Measurements from ENCODE around the gene PRSS3.
A peak's percentile ranks its signal among the peaks of the same experiment; 100 is the strongest.
"Not testable (repeated sequence)": the region's sequence is repeated elsewhere in the genome, so short reads cannot be mapped to it uniquely, and the experiment has no call there.

PRSS3 gene

GRCh38 chr9:33808979-33809322 lies 13.6 kb downstream of the PRSS3 start:
- not testable (repeated sequence) for H3K4me3 ChIP-seq (replicated peaks; ENCODE audit: low read depth, low read length); DNase-seq (ENCODE audit: extremely low read depth, insufficient read length); H3K27me3 ChIP-seq (replicated peaks; ENCODE audit: control insufficient read depth, insufficient read depth, low read length); H3K36me3 ChIP-seq (ENCODE audit: control insufficient read depth, insufficient read depth, low read length)

GRCh38 chr9:33809506-33809905 lies 14.1 kb downstream of the PRSS3 start:
- H3K36me3 ChIP-seq (ENCODE audit: control insufficient read depth, insufficient read depth, low read length), result no peaks in the 10 kb centered on the region
- no peak for DNase-seq (ENCODE audit: extremely low read depth, insufficient read length)
- H3K4me3 ChIP-seq (replicated peaks; ENCODE audit: low read depth, low read length), result no peak overlapping the region
- no peak for TF ChIP-seq CTCF (IDR thresholded peaks at IDR 0.05; ENCODE audit: insufficient read depth, low read length, poor library complexity, severe bottlenecking)
- H3K27me3 ChIP-seq (replicated peaks; ENCODE audit: control insufficient read depth, insufficient read depth, low read length), result no peaks in the 10 kb centered on the region

- Histone ChIP-seq H3K36me3 (ENCODE audit: control insufficient read depth, insufficient read depth, low read length) (no peaks in the 10 kb centered on the region), H3K4me3 (replicated peaks; ENCODE audit: low read depth, low read length) (no peak overlapping the region), H3K27me3 (replicated peaks; ENCODE audit: control insufficient read depth, insufficient read depth, low read length) (no peaks in the 10 kb centered on the region)
- TF ChIP-seq CTCF (IDR thresholded peaks at IDR 0.05; ENCODE audit: insufficient read depth, low read length, poor library complexity, severe bottlenecking), result peak; percentile 56
- peak; percentile 39 for DNase-seq (ENCODE audit: extremely low read depth, insufficient read length)
These were observed 18.6 kb downstream of the PRSS3 start for GRCh38 chr9:33813712-33814641.

- Histone ChIP-seq H3K36me3 (ENCODE audit: control insufficient read depth, insufficient read depth, low read length) (no peaks in the 10 kb centered on the region), H3K4me3 (replicated peaks; ENCODE audit: low read depth, low read length) (no peak overlapping the region), H3K27me3 (replicated peaks; ENCODE audit: control insufficient read depth, insufficient read depth, low read length) (no peaks in the 10 kb centered on the region)
- TF ChIP-seq CTCF (IDR thresholded peaks at IDR 0.05; ENCODE audit: insufficient read depth, low read length, poor library complexity, severe bottlenecking), result no peak
- DNase-seq (ENCODE audit: extremely low read depth, insufficient read length), result no peak
These were observed 20.4 kb downstream of the PRSS3 start for GRCh38 chr9:33815781-33816180.

GRCh38 chr9:33816327-33817252 lies 21.2 kb downstream of the PRSS3 start, which contains the start of gene UBE2R2:
Gene UBE2R2 (plus strand): TSS chr9:33817160. CDS start chr9:33817758, 598 bp downstream.
- TF ChIP-seq CTCF (IDR thresholded peaks at IDR 0.05; ENCODE audit: insufficient read depth, low read length, poor library complexity, severe bottlenecking), result no peak
- peak within 1 kb of the TSS; percentile 86 for H3K4me3 ChIP-seq (replicated peaks; ENCODE audit: low read depth, low read length)
- peak; percentile 97 for DNase-seq (ENCODE audit: extremely low read depth, insufficient read length)

More at GRCh38 chr9:33816327-33817252, 21.2 kb downstream of the PRSS3 start, which contains the start of gene UBE2R2:
- Histone ChIP-seq H3K36me3 (ENCODE audit: control insufficient read depth, insufficient read depth, low read length) (no peaks in the 10 kb centered on the region; the same call in 1 of the 2 replicates), H3K27me3 (replicated peaks; ENCODE audit: control insufficient read depth, insufficient read depth, low read length) (no peaks in the 10 kb centered on the region)

Data from GM06990 (cell line).